Measurements from ENCODE around the gene IGFBP5. TPM values are rescaled to one million over a fixed set of nuclear protein-coding genes. Genes with fewer than 3 reads are reported as not detected.

IGFBP5 gene
- total and polyA plus RNA-seq, 9 donors, result 718 to 3,214 (median 2,226) TPM

DNA sequence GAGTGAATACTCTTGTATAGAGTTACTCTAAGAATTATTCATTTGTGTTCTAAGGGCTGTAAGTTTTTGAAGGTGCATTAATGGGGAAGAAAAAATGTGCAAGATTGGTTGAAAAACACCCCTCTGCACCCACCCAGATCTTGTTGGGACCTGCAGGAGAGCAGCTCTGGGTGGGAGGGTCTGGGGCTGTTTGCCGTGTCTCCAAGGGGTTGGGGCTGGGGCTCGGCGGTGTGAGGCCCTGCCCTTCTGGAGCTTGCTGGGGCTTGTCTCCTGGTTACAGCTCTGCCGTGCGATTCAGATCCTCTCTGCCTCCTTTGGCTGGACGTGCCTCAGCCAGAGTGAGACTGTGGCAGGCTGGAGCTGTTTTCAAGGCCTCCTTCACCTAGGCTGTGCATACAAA is 36.1 kb downstream of the IGFBP5 start:
- no peaks in the 10 kb centered on the region for H3K36me3 ChIP-seq
- no peak overlapping the region for H3K27ac ChIP-seq
- WGBS, 3 donors, result 73 to 89% (median 86%) methylated on average over 6 of the region's 6 CpGs
- H3K9me3 ChIP-seq, result no peaks in the 10 kb centered on the region
- intact Hi-C loops (cut with DNase I), result no loop called here
- no peak for DNase-seq
- H3K4me3 ChIP-seq, result no peak overlapping the region
- H3K4me1 ChIP-seq (ENCODE audit: insufficient read depth), result peaks cover 2% of the 10 kb centered on the region
- no peak for TF ChIP-seq POLR2A (IDR thresholded peaks at IDR 0.05)
- TF ChIP-seq, protein P1, sequence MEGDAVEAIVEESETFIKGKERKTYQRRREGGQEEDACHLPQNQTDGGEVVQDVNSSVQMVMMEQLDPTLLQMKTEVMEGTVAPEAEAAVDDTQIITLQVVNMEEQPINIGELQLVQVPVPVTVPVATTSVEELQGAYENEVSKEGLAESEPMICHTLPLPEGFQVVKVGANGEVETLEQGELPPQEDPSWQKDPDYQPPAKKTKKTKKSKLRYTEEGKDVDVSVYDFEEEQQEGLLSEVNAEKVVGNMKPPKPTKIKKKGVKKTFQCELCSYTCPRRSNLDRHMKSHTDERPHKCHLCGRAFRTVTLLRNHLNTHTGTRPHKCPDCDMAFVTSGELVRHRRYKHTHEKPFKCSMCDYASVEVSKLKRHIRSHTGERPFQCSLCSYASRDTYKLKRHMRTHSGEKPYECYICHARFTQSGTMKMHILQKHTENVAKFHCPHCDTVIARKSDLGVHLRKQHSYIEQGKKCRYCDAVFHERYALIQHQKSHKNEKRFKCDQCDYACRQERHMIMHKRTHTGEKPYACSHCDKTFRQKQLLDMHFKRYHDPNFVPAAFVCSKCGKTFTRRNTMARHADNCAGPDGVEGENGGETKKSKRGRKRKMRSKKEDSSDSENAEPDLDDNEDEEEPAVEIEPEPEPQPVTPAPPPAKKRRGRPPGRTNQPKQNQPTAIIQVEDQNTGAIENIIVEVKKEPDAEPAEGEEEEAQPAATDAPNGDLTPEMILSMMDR (IDR thresholded peaks at IDR 0.05), result no peak
- no peak for TF ChIP-seq EP300 (IDR thresholded peaks at IDR 0.05)
- H3K27me3 ChIP-seq, result no peaks in the 10 kb centered on the region

DNA sequence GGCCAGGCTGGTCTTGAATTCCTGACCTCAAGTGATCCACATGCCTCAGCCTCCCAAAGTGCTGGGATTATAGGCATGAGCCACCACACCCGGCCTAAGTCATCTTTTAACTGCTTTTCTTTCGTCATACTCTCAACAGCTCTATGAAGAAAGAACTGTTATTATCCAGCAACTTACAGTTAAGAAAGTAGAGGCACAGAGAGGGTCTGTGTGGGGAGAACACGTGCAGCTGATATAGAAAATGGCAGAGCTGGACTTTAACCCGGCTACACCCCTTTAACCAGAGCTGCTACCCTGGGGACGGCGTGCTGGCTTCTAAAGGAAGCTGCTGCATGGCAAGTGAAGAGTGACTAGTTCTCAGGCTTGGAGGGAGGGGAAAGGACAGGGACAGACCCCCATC is 36.6 kb downstream of the IGFBP5 start:
- no peaks in the 10 kb centered on the region for H3K36me3 ChIP-seq
- H3K4me3 ChIP-seq, result no peak overlapping the region
- intact Hi-C loops (cut with DNase I), result no loop called here
- no peaks in the 10 kb centered on the region for H3K27me3 ChIP-seq
- DNase-seq, result no peak
- no peak for TF ChIP-seq EP300 (IDR thresholded peaks at IDR 0.05)
- TF ChIP-seq, protein P1 (IDR thresholded peaks at IDR 0.05), result no peak
- no peak for TF ChIP-seq POLR2A (IDR thresholded peaks at IDR 0.05)
- H3K9me3 ChIP-seq, result no peaks in the 10 kb centered on the region
- WGBS, 3 donors, result 81 to 92% (median 91%) methylated on average over 6 of the region's 6 CpGs
- peaks cover 6% of the 10 kb centered on the region for H3K4me1 ChIP-seq (ENCODE audit: insufficient read depth)
- no peak overlapping the region for H3K27ac ChIP-seq

DNA sequence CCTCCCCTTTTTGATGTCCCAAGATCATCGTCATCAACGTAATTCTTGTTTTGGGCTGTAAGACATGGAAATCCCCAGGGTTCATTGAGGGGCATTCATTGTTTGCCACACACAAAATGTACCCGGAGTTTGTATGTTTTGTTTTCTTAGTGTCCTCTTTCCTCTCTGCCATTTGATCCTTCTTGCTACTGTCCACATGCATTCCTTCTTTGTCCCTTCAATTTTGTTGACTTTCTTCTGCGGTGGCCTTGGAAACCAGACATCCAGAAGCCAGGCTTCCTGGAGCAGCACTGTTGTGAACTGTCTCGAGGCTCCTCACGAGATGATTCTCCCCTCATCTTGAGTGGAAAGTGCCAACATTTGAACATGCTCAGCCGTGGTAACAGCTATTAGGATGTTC is 37.4 kb downstream of the IGFBP5 start:
- TF ChIP-seq POLR2A (IDR thresholded peaks at IDR 0.05), result no peak
- no peak for TF ChIP-seq EP300 (IDR thresholded peaks at IDR 0.05)
- TF ChIP-seq, protein P1 (IDR thresholded peaks at IDR 0.05), result no peak
- DNase-seq, result no peak
- Histone ChIP-seq H3K27ac (no peak overlapping the region), H3K4me3 (no peak overlapping the region), H3K4me1 (ENCODE audit: insufficient read depth) (peaks cover 9% of the 10 kb centered on the region), H3K36me3 (no peaks in the 10 kb centered on the region), H3K9me3 (no peaks in the 10 kb centered on the region), H3K27me3 (no peaks in the 10 kb centered on the region)
- intact Hi-C loops (cut with DNase I), result no loop called here
- WGBS, 3 donors, result 75 to 80% (median 77%) methylated on average over 7 of the region's 7 CpGs

DNA sequence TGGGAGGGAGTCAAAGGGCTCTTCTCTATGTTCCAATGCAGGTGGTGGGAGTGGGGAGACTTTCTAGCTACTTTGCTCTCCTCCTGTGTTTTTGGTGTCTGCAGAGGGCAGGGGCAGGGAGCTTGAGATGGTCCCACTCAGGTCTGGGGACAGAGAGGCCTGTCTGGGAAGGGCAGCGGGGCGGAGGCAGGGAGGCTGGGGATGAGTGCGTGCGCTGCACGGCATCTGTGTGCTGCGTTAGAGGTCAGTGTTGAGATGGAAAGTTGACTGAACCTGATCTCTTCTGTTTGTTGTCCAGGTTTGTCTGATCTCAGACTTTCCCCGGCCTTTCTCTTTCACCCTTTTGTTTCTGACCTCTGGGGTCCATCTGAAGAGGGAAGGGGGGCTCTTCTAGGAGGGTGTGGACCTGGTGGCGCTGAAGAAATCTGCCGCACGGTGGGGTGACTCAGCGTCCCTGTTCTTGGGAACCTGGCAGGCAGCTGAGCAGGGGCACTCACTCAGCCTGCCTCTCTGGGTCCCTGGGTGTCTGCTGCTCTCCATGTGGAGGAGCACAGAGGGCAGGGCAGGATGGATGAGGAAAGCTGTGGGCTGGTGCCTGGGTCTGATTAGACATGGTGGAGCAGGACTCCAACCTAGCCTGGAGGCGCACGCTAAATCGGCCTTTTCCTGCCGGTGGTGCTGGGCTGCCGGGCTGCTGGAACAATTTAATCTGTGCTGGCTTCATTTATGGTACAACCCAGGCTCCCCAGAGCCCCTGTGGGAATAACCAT is 38.1 kb downstream of the IGFBP5 start:
- DNase-seq, result no peak
- Histone ChIP-seq H3K9me3 (no peaks in the 10 kb centered on the region), H3K4me3 (no peak overlapping the region), H3K4me1 (ENCODE audit: insufficient read depth) (peaks cover 9% of the 10 kb centered on the region), H3K36me3 (no peaks in the 10 kb centered on the region), H3K27me3 (no peaks in the 10 kb centered on the region), H3K27ac (no peak overlapping the region)
- TF ChIP-seq POLR2A (IDR thresholded peaks at IDR 0.05) (no peak), EP300 (IDR thresholded peaks at IDR 0.05) (no peak)
- TF ChIP-seq, protein P1 (IDR thresholded peaks at IDR 0.05), result no peak
- intact Hi-C loops (cut with DNase I), result no loop called here
- 81 to 92% (median 88%) methylated on average over 16 of the region's 16 CpGs for WGBS, 3 donors
